HG03060 (cell line): ENCODE data around the gene FNIP2.
"Not testable (repeated sequence)": the region's sequence is repeated elsewhere in the genome, so short reads cannot be mapped to it uniquely, and the experiment has no call there.

Experiments
- ATAC-seq: cut with Tn5 transposase; IDR thresholded peaks from one replicate; pipeline ENCODE4 v1.9.1; 2021; ENCODE audit warnings: low read depth, moderate number of reproducible peaks; ENCODE audit not compliant: unreplicated experiment

The FNIP2 gene

DNA sequence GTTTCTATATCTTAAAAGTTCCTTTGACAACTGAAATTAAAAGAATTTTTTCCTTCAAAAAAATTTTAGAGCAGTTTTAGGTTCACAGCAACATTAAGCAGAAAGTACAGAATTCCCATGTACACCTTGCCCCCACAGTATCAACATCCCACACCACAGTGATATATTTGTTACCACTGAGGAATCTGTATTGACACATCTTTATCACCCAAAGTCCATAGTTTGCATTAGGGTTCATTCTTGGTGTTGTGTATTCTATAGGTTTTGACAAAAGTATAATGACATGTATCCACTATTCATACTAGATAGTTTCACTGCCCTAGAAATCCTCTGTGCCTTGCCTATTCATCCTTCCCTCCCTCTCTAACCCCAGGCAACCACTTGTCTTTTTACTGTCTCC lies 43.7 kb downstream of the FNIP2 start:
- ATAC-seq, result no peak

DNA sequence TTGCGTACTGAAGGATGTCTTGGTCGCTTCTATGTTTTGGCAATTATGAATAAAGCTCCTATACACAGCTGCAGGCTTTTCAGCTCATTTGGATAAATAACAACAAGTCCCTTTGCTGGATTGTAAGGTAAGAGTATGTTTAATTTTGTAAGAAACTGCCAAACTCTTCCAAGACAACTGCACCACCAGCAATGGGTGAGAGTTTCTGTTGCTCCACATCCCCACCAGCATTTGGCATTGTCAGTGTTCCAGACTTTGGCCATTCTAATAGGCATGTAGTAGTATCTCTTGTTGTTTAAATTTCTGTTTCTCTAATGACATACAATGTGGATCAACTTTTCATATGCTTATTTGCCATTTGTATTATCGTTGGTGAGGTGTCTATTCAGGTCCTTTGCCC lies 44.3 kb downstream of the FNIP2 start:
- no peak for ATAC-seq

- no peak for ATAC-seq
Observed at GRCh38 chr4:158814207-158814606, 45.4 kb downstream of the FNIP2 start.

DNA sequence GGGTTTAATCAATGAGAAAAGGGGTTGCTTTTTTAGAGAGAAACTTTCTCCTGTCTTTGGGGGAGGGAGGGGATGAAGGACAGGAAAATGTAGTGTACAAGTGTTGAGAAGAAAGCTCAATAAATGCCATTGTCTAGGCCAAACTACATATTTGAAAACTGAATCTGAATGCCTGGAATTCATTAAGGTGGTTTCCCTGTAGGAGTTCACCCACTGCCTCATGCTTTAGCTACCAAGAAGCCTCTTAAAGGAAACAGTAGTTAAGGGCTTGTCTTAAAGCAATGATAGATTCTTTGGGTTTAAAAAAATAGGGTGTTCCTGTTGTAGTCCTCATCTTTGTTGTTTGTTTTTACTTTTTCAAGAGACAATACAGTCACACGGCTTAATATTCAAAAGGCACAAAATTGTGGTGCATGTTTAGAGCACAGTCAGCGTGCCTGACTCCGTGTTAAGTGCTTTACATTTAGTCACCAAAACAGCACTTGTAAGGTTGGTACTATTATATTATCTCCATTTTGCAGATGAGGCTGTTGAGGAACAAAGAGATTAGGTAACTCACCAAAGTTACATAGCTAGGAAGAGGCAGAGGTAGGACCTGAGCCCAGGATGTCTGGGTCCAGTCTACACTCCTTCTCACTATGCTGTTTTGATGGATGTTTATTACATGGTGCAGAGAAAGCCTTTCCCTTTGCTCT lies 46.0 kb downstream of the FNIP2 start:
- ATAC-seq, result no peak

DNA sequence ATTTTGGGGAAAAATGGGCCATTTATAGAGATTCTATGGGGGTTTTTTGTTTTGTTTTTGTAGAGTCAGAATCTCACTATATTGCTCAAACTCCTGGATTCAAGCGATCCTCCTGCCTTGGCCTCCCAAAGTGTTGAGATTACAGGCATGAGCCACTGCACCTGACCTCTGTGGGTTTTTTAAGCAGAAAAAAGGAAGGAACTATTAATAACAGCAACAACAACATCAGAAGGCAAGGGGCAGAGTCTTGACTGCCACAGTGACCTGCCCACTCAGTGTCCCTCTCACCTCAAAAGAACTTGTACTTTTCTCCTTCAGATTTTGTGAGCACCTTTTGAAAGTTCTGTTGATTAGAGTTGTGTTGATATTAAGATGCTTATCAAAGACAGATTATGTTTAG lies 48.1 kb downstream of the FNIP2 start:
- no peak for ATAC-seq

GRCh38 chr4:158817562-158818296 lies 48.9 kb downstream of the FNIP2 start:
- ATAC-seq, result peak; percentile 80

- ATAC-seq, result no peak
Observed at GRCh38 chr4:158818560-158819140, 49.8 kb downstream of the FNIP2 start.

- ATAC-seq, result no peak
Observed at GRCh38 chr4:158819942-158820786, 51.3 kb downstream of the FNIP2 start.

DNA sequence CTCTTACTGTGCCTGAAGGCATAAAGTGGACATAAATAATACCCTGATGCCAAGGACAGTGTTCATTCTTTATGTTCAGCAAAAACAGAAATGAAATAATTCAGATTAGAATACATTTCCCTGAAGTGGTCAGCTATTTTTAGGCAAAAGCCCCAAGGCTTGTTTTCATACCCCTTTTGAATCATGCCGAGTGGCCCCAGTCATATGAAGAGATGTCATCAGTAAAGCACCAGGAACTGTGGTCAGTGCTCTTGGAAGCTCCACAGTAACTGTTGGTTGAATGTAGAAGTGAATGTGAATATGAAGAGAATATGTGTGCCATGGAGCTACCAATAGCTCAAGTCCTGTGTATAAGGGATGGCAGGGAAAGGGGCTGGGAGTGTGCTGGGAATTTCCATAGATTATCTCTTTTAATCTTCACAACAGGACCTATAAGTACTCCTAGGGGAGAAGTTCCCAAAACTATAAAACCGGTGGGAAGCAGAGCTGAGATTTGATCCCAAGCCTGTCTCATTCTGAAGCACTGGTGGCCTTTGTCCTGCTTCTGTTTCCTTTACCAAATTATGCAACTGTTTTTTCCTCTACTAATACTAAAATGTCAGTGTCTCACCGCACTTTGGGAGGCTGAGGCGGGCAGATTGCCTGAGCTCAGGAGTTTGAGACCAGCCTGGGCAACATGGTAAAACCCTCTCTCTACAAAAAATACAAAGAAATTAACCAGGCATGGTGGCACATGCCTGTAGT lies 52.6 kb downstream of the FNIP2 start:
- ATAC-seq, result no peak

DNA sequence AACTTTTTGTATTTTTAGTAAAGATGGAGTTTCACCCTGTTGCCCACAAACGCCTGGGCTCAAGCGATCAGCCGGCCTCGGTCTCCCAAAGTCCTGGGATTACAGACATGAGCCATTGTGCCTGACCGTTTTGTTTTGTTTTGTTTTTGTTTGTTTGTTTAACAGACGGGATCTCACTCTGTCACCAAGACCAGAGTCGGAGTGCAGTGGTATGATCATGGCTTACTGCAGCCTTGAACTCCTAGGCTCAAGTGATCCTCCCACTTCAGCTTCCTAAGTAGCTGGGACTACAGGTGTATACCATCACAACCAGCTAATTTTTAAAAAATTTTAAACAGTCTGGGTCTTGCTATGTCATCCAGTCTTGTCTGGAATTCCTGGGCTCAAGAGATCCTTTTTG lies 53.5 kb downstream of the FNIP2 start:
- ATAC-seq, result no peak

- peak; percentile 25 for ATAC-seq
Observed at GRCh38 chr4:158823461-158823873, 54.6 kb downstream of the FNIP2 start.

DNA sequence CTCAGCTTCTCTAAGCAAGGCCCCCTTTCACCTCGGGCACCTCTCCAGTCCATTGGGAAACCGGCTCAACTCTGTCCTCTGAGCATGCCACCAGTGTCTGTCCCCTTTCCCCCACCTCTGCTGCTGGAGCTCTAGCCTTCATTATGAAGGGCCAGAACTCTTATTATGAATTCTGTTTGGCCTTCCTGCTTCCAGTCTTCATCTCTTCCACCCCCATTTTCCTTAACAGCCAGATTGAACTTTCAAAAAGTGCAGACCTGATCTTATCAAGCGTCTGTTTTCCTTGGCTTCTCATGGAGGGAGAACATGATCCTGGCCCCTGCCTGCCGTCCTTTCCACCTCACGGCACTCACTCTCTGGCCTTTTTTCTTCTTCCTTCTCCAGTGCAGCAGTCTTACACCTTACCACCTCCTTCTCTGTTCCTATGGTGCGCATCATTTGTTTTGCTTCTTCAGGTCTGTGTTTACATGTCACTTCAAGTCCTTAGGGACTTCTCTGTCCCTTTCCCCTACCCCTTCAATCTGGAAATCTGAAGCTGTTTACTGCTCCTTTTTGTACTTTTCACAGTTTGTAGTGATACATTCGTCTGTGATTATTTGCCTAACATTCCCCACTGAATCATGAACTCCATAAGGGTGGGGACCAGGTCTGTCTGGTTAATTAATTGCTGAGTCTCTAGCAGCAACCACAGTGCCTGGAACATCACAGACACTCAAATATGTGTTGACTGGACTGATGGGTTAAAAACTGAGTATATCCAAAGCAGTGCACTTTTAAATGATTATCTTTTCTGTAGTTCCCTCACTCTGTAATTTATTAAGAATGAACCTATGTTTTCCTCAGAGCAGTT lies 55.8 kb downstream of the FNIP2 start:
- no peak for ATAC-seq

DNA sequence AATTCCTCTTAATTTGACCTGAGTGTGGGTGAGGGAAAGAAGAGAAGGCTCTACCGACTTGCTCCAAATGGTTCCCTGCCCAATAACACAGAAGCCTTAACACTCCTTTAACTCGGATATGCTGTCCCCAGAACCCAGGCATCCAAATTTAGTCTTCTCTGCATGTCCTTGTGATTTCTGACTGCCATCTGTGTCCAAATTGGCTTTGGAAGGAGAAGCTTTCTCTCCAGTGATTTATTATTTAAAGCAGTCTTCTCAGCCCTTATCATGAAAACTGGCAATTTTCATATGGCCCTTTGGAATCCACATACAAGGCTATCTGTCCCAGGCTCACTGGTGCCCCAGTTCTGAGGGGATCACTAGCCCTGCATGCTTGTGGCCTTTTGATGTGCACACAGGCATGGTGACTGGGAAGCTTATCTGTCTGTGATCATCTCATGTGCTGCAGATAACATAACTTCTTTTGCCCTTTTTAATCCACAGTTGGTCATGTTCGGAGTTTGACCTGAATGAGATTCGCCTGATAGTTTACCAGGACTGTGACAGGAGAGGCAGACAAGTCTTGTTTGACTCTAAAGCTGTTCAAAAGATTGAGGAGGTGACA lies 56.7 kb downstream of the FNIP2 start:
- no peak for ATAC-seq

DNA sequence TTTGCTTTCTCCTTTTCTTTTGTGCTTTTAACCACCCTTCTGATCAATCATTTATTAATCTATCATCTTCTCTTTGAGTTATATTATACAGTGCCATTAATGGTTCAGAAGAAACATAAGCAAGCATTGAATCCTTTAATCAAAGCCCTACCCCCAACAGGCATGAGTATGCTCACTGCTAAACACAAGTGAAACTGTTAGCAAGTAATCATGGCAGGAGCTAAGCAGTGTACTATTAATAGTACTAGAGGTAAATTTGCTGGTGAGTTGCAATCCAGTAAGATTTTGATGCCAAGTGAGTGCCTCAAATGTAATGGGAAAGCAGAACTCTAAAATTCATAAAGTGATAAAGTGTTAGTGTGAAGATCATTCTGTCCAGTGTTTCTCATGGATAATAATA lies 57.2 kb downstream of the FNIP2 start:
- ATAC-seq, result peak; percentile 45

GRCh38 chr4:158826882-158827281 lies 58.1 kb downstream of the FNIP2 start:
- ATAC-seq, result no peak

GRCh38 chr4:158827543-158827981 lies 58.7 kb downstream of the FNIP2 start:
- ATAC-seq, result no peak

DNA sequence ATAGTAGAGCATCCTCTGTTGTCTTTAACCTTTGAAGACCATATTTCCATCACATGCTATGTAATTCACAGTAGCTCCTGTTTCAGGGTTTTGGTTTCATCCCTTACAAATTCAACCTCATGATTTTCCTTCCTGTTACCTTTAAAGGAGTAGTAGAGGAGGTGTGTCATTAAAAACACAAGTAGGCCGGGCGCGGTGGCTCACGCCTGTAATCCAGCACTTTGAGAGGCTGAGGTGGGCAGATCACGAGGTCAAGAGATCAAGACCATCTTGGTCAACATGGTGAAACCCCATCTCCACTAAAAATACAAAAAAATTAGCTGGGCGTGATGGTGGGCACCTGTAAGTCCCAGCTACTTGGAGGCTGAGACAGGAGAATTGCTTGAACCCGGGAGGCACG lies 59.3 kb downstream of the FNIP2 start:
- ATAC-seq, result not testable (repeated sequence)

GRCh38 chr4:158829254-158829653 lies 60.4 kb downstream of the FNIP2 start:
- no peak for ATAC-seq

DNA sequence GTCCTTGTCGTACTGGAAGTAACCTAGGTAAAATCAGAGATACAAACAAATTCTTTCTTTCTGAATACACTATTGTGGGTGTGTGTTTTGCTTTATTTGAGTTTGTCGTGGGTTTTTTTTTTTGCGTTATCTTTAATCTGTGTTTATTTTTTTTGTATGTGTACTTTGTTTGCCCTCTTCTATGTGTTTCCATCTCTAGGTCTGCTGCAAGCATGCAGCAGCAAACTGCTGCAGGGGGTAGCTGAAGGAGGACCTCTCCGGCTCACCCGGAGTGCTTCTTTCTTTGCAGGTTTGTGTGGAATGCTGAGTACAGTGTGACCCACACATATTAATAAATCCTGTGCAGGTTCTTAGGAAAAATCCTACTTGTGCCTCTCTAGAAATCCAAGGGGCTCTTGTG lies 64.8 kb downstream of the FNIP2 start:
- ATAC-seq, result no peak
